K562 (cell line): ENCODE data around the gene TNFRSF6B. TPM values are rescaled to one million over a fixed set of nuclear protein-coding genes. Genes with fewer than 3 reads are reported as not detected.

Source experiments
- BCOR ChIP-seq: fragments of 450-650 bp; IDR thresholded peaks from 2 replicates; pipeline ENCODE4 v1.6.1; 2016
- BRCA1 ChIP-seq, 2 experiments: fragments of 450-650 bp in 1 of 2; sonication (generic) in 1 of 2; formaldehyde crosslinking in 1 of 2; IDR thresholded peaks; 2 replicates each; pipeline versions ENCODE4 v1.5.0 to v1.6.1; 2017 to 2020; ENCODE audit warnings: mild to moderate bottlenecking in 1 of 2, missing genetic modification reagents in 1 of 2
- ERF ChIP-seq: fragments of 450-650 bp; formaldehyde crosslinking; IDR thresholded peaks from 2 replicates; pipeline ENCODE4 v1.4.0; 2020; ENCODE audit warnings: mild to moderate bottlenecking, mixed read lengths
- HSF4 ChIP-seq: fragments of 250-450 bp; sonication (Bioruptor Pico); IDR thresholded peaks from 2 replicates; pipeline ENCODE4 v2.1.2; 2022; ENCODE audit warnings: mild to moderate bottlenecking, moderate library complexity, borderline replicate concordance
- MAFG ChIP-seq: fragments of 450-650 bp; conservative IDR thresholded peaks from 2 replicates; pipeline ENCODE4 v1.6.1; 2016; ENCODE audit warnings: missing genetic modification characterization, missing compliant biosample characterization
- MAZ ChIP-seq, 2 experiments: fragments of 450-650 bp in 1 of 2; sonication (generic) in 1 of 2; formaldehyde crosslinking; IDR thresholded peaks in 1 of 2; conservative IDR thresholded peaks in 1 of 2; 2 replicates each; pipeline versions ENCODE4 v1.4.0 to v1.5.0; 2020; ENCODE audit warnings: mild to moderate bottlenecking in 1 of 2, missing genetic modification reagents in 1 of 2
- MCM7 ChIP-seq, 2 experiments: fragments of 450-650 bp; IDR thresholded peaks; 2 replicates each; pipeline ENCODE4 v1.6.1; 2016 to 2018
- NCOA1 ChIP-seq: fragments of 450-650 bp; IDR thresholded peaks from 2 replicates; pipeline ENCODE4 v1.6.1; 2016; ENCODE audit warnings: low read depth
- POLR2H ChIP-seq: IDR thresholded peaks from 2 replicates; pipeline ENCODE4 v1.6.1; 2016; ENCODE audit warnings: missing genetic modification characterization, low read depth, mild to moderate bottlenecking, control low read depth, missing compliant biosample characterization, moderate library complexity
- RUNX1 ChIP-seq: sonication (generic); IDR thresholded peaks from 2 replicates; pipeline ENCODE4 v1.6.1; 2016; ENCODE audit warnings: antibody characterized with exemption, low read depth
- ZFPM2 ChIP-seq: fragments of 250-450 bp; sonication (Bioruptor Pico); IDR thresholded peaks from 2 replicates; pipeline ENCODE4 v1.5.1; 2022; ENCODE audit warnings: mild to moderate bottlenecking
- ZNF232 ChIP-seq: sonication (generic); formaldehyde crosslinking; IDR thresholded peaks from 2 replicates; pipeline ENCODE4 v1.8.0; 2022; ENCODE audit warnings: mild to moderate bottlenecking, missing genetic modification reagents
- polyA plus RNA-seq, 8 experiments: library from polyadenylated mRNA; depleted of rRNA in 4 of 8; stranded (reverse) in 5 of 8; unstranded in 3 of 8; fragments of >200 nt; fragmentation: Nextera tagmentation in 2 of 8; fragmentation: Illumina TruSeq in 1 of 8; extraction: Ambion mirVana in 2 of 8; extraction: Trizol in 1 of 8; gene quantifications; 2 replicates each; pipeline versions ENCODE4 v1.2.1 to v1.2.3, GENCODE V29; 2011 to 2014; ENCODE audit warnings: inconsistent platforms in 1 of 8, missing spikeins in 1 of 8
- total RNA-seq, 7 experiments: library from RNA; depleted of rRNA in 6 of 7; stranded (reverse); fragments of >200 nt in 6 of 7; fragmentation: Illumina TruSeq in 2 of 7; extraction: Trizol in 2 of 7; gene quantifications; 2 replicates each; pipeline versions ENCODE4 v1.2.1 to v1.2.3, GENCODE V29; 2011 to 2021; ENCODE audit warnings: low replicate concordance in 1 of 7
- TF ChIP-seq, protein P1 (sequence below): fragments of 200-800 bp; sonication (Bioruptor generic); IDR thresholded peaks from 2 replicates; pipeline ENCODE4 v1.6.1; 2016; ENCODE audit warnings: missing genetic modification characterization, missing compliant biosample characterization
- TF ChIP-seq, protein P2 (sequence below): sonication (generic); formaldehyde crosslinking; IDR thresholded peaks from 2 replicates; pipeline ENCODE4 v1.8.0; 2023; ENCODE audit warnings: mild to moderate bottlenecking, missing genetic modification reagents
- TF ChIP-seq, protein P3 (sequence below): fragments of 250-450 bp; sonication (Bioruptor Pico); IDR thresholded peaks from 2 replicates; pipeline ENCODE4 v1.9.0; 2021; ENCODE audit warnings: mild to moderate bottlenecking, inconsistent platforms

TNFRSF6B gene
- total and polyA plus RNA-seq, 9 of the 15 experiments (the other 6 are each of a cell fraction or from before 2014, with no cell fraction given), result 0.10 to 3.5 (median 0.32) TPM; not detected in 6

DNA sequence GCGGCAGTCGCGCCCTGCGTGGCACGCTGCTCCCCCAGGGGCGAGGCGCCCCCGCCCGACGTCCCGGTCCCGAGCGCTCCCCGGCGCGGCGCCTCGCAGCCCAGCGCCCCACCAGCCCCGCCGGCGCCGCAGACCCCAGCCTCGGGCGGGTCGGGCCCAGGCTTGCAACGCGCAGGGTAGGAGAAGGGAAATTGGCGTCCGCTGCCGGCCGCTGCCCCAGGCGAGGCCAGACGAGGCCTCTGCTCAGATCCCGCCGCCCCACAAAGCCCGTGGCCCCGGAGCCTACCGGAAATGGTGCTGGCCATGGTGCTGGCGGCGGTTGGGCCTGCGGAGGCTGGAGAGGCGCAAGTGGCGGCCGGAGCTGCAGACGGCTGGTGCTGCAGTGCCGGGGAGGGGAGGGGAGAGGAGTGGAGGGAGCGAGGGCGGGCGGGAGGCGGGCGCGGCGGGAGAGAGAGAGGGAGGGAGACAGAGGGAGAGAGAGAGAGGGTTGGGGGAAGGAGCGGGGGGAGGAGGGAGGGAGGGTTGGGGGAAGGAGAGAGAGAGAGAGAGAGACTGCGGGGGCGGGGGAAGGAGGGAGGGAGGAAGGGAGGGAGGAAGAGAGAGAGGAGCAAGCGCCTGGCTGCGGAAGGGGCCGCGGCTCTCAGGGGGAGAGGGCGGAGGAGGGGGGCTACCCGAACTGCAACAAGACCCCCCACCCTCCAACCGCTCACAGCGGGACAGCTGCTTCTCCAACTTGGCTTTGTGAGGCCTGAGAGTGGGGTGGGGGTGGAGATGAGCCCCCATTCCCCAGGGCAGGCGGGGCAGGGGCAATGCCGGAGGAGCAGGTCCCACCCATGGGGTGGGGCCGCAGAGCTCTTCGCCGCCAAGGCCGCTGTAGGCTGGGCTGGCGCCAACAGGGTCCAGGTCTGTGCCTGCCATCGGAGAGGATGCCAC is 43.1 kb upstream of the TNFRSF6B start, which contains the start of gene STMN3 (continued):
- TF ChIP-seq, protein P1, sequence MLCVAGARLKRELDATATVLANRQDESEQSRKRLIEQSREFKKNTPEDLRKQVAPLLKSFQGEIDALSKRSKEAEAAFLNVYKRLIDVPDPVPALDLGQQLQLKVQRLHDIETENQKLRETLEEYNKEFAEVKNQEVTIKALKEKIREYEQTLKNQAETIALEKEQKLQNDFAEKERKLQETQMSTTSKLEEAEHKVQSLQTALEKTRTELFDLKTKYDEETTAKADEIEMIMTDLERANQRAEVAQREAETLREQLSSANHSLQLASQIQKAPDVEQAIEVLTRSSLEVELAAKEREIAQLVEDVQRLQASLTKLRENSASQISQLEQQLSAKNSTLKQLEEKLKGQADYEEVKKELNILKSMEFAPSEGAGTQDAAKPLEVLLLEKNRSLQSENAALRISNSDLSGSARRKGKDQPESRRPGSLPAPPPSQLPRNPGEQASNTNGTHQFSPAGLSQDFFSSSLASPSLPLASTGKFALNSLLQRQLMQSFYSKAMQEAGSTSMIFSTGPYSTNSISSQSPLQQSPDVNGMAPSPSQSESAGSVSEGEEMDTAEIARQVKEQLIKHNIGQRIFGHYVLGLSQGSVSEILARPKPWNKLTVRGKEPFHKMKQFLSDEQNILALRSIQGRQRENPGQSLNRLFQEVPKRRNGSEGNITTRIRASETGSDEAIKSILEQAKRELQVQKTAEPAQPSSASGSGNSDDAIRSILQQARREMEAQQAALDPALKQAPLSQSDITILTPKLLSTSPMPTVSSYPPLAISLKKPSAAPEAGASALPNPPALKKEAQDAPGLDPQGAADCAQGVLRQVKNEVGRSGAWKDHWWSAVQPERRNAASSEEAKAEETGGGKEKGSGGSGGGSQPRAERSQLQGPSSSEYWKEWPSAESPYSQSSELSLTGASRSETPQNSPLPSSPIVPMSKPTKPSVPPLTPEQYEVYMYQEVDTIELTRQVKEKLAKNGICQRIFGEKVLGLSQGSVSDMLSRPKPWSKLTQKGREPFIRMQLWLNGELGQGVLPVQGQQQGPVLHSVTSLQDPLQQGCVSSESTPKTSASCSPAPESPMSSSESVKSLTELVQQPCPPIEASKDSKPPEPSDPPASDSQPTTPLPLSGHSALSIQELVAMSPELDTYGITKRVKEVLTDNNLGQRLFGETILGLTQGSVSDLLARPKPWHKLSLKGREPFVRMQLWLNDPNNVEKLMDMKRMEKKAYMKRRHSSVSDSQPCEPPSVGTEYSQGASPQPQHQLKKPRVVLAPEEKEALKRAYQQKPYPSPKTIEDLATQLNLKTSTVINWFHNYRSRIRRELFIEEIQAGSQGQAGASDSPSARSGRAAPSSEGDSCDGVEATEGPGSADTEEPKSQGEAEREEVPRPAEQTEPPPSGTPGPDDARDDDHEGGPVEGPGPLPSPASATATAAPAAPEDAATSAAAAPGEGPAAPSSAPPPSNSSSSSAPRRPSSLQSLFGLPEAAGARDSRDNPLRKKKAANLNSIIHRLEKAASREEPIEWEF (CRISPR knock-in tag), result no peak
- TF ChIP-seq MAZ (CRISPR knock-in tag; conservative IDR thresholded peaks at IDR 0.05 in 1 of 2, IDR thresholded peaks at IDR 0.05 in 1 of 2) (peak; percentile 85 to 97), POLR2H (no peak), ZNF232 (CRISPR knock-in tag) (peak; percentile 73; the same call in 1 of the 2 replicates), BRCA1 (IDR thresholded peaks at IDR 0.05) (no peak), BRCA1 (CRISPR knock-in tag; IDR thresholded peaks at IDR 0.05) (no peak), NCOA1 (peak; percentile 67), MAFG (tag) (no peak), BCOR (no peak; the same call in 1 of the 2 replicates), ZFPM2 (no peak), MCM7 (IDR thresholded peaks at IDR 0.05) (no peak), HSF4 (CRISPR knock-in tag) (no peak), RUNX1 (no peak), ERF (0 out of 2 replicates have a peak, but pooled peaks have one; percentile 77)
- TF ChIP-seq, protein P2, sequence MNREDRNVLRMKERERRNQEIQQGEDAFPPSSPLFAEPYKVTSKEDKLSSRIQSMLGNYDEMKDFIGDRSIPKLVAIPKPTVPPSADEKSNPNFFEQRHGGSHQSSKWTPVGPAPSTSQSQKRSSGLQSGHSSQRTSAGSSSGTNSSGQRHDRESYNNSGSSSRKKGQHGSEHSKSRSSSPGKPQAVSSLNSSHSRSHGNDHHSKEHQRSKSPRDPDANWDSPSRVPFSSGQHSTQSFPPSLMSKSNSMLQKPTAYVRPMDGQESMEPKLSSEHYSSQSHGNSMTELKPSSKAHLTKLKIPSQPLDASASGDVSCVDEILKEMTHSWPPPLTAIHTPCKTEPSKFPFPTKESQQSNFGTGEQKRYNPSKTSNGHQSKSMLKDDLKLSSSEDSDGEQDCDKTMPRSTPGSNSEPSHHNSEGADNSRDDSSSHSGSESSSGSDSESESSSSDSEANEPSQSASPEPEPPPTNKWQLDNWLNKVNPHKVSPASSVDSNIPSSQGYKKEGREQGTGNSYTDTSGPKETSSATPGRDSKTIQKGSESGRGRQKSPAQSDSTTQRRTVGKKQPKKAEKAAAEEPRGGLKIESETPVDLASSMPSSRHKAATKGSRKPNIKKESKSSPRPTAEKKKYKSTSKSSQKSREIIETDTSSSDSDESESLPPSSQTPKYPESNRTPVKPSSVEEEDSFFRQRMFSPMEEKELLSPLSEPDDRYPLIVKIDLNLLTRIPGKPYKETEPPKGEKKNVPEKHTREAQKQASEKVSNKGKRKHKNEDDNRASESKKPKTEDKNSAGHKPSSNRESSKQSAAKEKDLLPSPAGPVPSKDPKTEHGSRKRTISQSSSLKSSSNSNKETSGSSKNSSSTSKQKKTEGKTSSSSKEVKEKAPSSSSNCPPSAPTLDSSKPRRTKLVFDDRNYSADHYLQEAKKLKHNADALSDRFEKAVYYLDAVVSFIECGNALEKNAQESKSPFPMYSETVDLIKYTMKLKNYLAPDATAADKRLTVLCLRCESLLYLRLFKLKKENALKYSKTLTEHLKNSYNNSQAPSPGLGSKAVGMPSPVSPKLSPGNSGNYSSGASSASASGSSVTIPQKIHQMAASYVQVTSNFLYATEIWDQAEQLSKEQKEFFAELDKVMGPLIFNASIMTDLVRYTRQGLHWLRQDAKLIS (CRISPR knock-in tag), result peak; percentile 97
- TF ChIP-seq, protein P3, sequence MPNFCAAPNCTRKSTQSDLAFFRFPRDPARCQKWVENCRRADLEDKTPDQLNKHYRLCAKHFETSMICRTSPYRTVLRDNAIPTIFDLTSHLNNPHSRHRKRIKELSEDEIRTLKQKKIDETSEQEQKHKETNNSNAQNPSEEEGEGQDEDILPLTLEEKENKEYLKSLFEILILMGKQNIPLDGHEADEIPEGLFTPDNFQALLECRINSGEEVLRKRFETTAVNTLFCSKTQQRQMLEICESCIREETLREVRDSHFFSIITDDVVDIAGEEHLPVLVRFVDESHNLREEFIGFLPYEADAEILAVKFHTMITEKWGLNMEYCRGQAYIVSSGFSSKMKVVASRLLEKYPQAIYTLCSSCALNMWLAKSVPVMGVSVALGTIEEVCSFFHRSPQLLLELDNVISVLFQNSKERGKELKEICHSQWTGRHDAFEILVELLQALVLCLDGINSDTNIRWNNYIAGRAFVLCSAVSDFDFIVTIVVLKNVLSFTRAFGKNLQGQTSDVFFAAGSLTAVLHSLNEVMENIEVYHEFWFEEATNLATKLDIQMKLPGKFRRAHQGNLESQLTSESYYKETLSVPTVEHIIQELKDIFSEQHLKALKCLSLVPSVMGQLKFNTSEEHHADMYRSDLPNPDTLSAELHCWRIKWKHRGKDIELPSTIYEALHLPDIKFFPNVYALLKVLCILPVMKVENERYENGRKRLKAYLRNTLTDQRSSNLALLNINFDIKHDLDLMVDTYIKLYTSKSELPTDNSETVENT (CRISPR knock-in tag), result 0 out of 2 replicates have a peak, but pooled peaks have one; percentile 10
